Thoracic aorta (tissue), 2 donors: ENCODE results near the gene PARD3B. TPM values are rescaled to one million over a fixed set of nuclear protein-coding genes. Genes with fewer than 3 reads are reported as not detected.

Experiments
- ATAC-seq: fragments of 150-250 bp; one replicate; pipeline ENCODE4 v1.8.0; 2017; ENCODE audit warnings: low read depth; ENCODE audit not compliant: insufficient number of reproducible peaks, low FRiP score
- DNase-seq: peaks from one replicate; pipeline ENCODE4 v3.0.0-alpha.2; 2020; ENCODE audit warnings: low spot score
- H3K27ac ChIP-seq, 2 donors: fragments of 200-600 bp; sonication (generic); 1 replicate in 1 of 2; 2 replicates in 1 of 2; pipeline ENCODE4 v1.5.1; 2016; ENCODE audit warnings: mild to moderate bottlenecking in 2 of 2, moderate library complexity in 2 of 2
- H3K27me3 ChIP-seq: fragments of 200-600 bp; sonication (generic); replicated peaks from 2 replicates; pipeline ENCODE4 v1.6.0; 2016; ENCODE audit warnings: mild to moderate bottlenecking; ENCODE audit not compliant: insufficient read depth
- H3K36me3 ChIP-seq: fragments of 200-600 bp; sonication (generic); one replicate; pipeline ENCODE4 v1.5.1; 2016
- H3K4me1 ChIP-seq, 2 donors: fragments of 200-600 bp; sonication (generic); 1 replicate in 1 of 2; 2 replicates in 1 of 2; pipeline versions ENCODE4 v1.5.1 to v1.6.0; 2016; ENCODE audit warnings: low read depth in 2 of 2, mild to moderate bottlenecking in 1 of 2; ENCODE audit not compliant: control insufficient read depth in 1 of 2
- H3K4me3 ChIP-seq: fragments of 200-600 bp; sonication (generic); 2 replicates; pipeline ENCODE4 v1.5.1; 2016; ENCODE audit warnings: mild to moderate bottlenecking
- H3K9me3 ChIP-seq: fragments of 200-600 bp; sonication (generic); 2 replicates; pipeline ENCODE4 v1.5.1; 2016
- CTCF ChIP-seq: fragments of 200-600 bp; sonication (generic); IDR thresholded peaks from one replicate; pipeline ENCODE4 v1.5.1; 2019; ENCODE audit warnings: antibody characterized with exemption
- total RNA-seq, 2 donors: library from RNA; depleted of rRNA; stranded (reverse); fragments of >200 nt; gene quantifications; one replicate each; pipeline versions ENCODE4 v1.1.0 to v1.2.3, GENCODE V29; 2016

PARD3B gene
- total RNA-seq, 2 donors from 2014 or later, result 25.7 to 34.5 TPM

GRCh38 chr2:205025580-205026240, 480.4 kb downstream of the PARD3B start:
- TF ChIP-seq CTCF, result no peak
- H3K4me1 ChIP-seq, result peaks cover 0 to 6% of the 10 kb centered on the region in 2 donors
- no peaks in the 10 kb centered on the region for H3K9me3 ChIP-seq
- DNase-seq (no peak), ATAC-seq (no peak)
- no peak overlapping the region for H3K27ac ChIP-seq
- H3K4me3 ChIP-seq, result no peak overlapping the region
- H3K36me3 ChIP-seq, result no peaks in the 10 kb centered on the region
- no peaks in the 10 kb centered on the region for H3K27me3 ChIP-seq

GRCh38 chr2:205030695-205031094, 485.4 kb downstream of the PARD3B start:
- Histone ChIP-seq H3K36me3 (no peaks in the 10 kb centered on the region), H3K27me3 (no peaks in the 10 kb centered on the region), H3K27ac (no peak overlapping the region), H3K9me3 (no peaks in the 10 kb centered on the region), H3K4me3 (no peak overlapping the region), H3K4me1 (peaks cover 0 to 7% of the 10 kb centered on the region in 2 donors)
- no peak for ATAC-seq
- DNase-seq, result no peak
- no peak for TF ChIP-seq CTCF

- Histone ChIP-seq H3K27me3 (no peaks in the 10 kb centered on the region), H3K4me1 (peaks cover 0 to 5% of the 10 kb centered on the region in 2 donors), H3K36me3 (no peaks in the 10 kb centered on the region), H3K9me3 (no peaks in the 10 kb centered on the region), H3K27ac (no peak overlapping the region), H3K4me3 (no peak overlapping the region)
- ATAC-seq (no peak), DNase-seq (no peak)
- no peak for TF ChIP-seq CTCF
These were observed 486.8 kb downstream of the PARD3B start for GRCh38 chr2:205032093-205032551.

GRCh38 chr2:205033431-205033830, 488.2 kb downstream of the PARD3B start:
- no peak for DNase-seq
- H3K27ac ChIP-seq, result no peak overlapping the region
- H3K4me3 ChIP-seq, result no peak overlapping the region
- no peak for ATAC-seq
- no peaks in the 10 kb centered on the region for H3K36me3 ChIP-seq
- peaks cover 0 to 5% of the 10 kb centered on the region in 2 donors for H3K4me1 ChIP-seq
- no peak for TF ChIP-seq CTCF
- H3K9me3 ChIP-seq, result no peaks in the 10 kb centered on the region
- H3K27me3 ChIP-seq, result no peaks in the 10 kb centered on the region

- Histone ChIP-seq H3K4me1 (peaks cover 0 to 5% of the 10 kb centered on the region in 2 donors), H3K4me3 (no peak overlapping the region), H3K36me3 (no peaks in the 10 kb centered on the region), H3K27me3 (no peaks in the 10 kb centered on the region), H3K27ac (no peak overlapping the region), H3K9me3 (no peaks in the 10 kb centered on the region)
- DNase-seq (no peak), ATAC-seq (no peak)
- TF ChIP-seq CTCF, result no peak
These were observed 488.8 kb downstream of the PARD3B start for GRCh38 chr2:205034034-205034433.
